Lung (tissue), 12 donors: ENCODE results near the gene OGFOD3. TPM values are rescaled to one million over a fixed set of nuclear protein-coding genes. Genes with fewer than 3 reads are reported as not detected.

Experiments
- ATAC-seq: fragments of 200-7000 bp; cut with Tn5 transposase; one replicate; pipeline ENCODE4 v1.9.1; 2020; ENCODE audit warnings: moderate number of reproducible peaks; ENCODE audit not compliant: insufficient read depth, low FRiP score
- DNase-seq, 3 donors: peaks; one replicate each; pipeline ENCODE4 v3.0.0-alpha.2; 2013 to 2017
- H3K27ac ChIP-seq, 2 donors: one replicate each; pipeline ENCODE4 v1.5.1; 2013; ENCODE audit warnings: mild to moderate bottlenecking in 2 of 2, moderate library complexity in 2 of 2, control low read depth in 1 of 2, inconsistent platforms in 1 of 2, low read depth in 1 of 2, low read length in 1 of 2
- H3K27me3 ChIP-seq, 3 donors: one replicate each; pipeline ENCODE4 v1.5.1; 2013; ENCODE audit warnings: low read length in 2 of 3; ENCODE audit not compliant: control insufficient read depth in 3 of 3, insufficient read depth in 3 of 3
- H3K36me3 ChIP-seq, 4 donors: one replicate each; pipeline ENCODE4 v1.5.1; 2013; ENCODE audit warnings: low read length in 4 of 4, mild to moderate bottlenecking in 1 of 4, moderate library complexity in 1 of 4; ENCODE audit not compliant: control insufficient read depth in 4 of 4, insufficient read depth in 4 of 4
- H3K4me1 ChIP-seq, 5 donors: one replicate each; pipeline ENCODE4 v1.5.1; 2013; ENCODE audit warnings: low read length in 5 of 5, mild to moderate bottlenecking in 2 of 5, moderate library complexity in 1 of 5; ENCODE audit not compliant: control insufficient read depth in 5 of 5, insufficient read depth in 5 of 5
- H3K4me3 ChIP-seq: one replicate; pipeline ENCODE4 v1.5.1; 2013; ENCODE audit warnings: mild to moderate bottlenecking, control low read depth, moderate library complexity
- H3K9ac ChIP-seq, 2 donors: one replicate each; pipeline ENCODE4 v1.5.1; 2013; ENCODE audit warnings: low read length in 2 of 2, control low read depth in 1 of 2; ENCODE audit not compliant: insufficient read depth in 1 of 2
- H3K9me3 ChIP-seq, 4 donors: one replicate each; pipeline ENCODE4 v1.5.1; 2013; ENCODE audit warnings: low read length in 3 of 4, mild to moderate bottlenecking in 1 of 4, moderate library complexity in 1 of 4; ENCODE audit not compliant: control insufficient read depth in 4 of 4, insufficient read depth in 3 of 4
- CTCF ChIP-seq: IDR thresholded peaks from 2 replicates; pipeline ENCODE4 v1.5.1; 2012; ENCODE audit warnings: mild to moderate bottlenecking; ENCODE audit errors: control extremely low read depth, extremely low read depth
- WGBS, 2 donors: extraction: QIAGEN DNeasy Blood & Tissue Kit; methylation state at CpG; one replicate each; pipeline ENCODE4 v1.1.7; 2013; 5-methylcytosine and 5-hydroxymethylcytosine counted together
- polyA plus RNA-seq, 2 donors: library from polyadenylated mRNA; stranded (reverse); fragments of 200-250 nt; gene quantifications; one replicate each; pipeline ENCODE4 v1.2.1, GENCODE V29; 2013
- total RNA-seq, 2 donors: library from RNA; depleted of rRNA in 1 of 2; stranded (reverse); fragments of >200 nt in 1 of 2; gene quantifications; one replicate each; pipeline ENCODE4 v1.2.1, GENCODE V29; 2014 to 2021
- donor health status: control.
- donor health status: control.
- donor health status: Bipolar disorder and iron deficiency.
- donor health status: healthy.
- donor health status: DM: yes; HTN: yes; CAD: no.

OGFOD3 gene
- total and polyA plus RNA-seq, 4 donors, result 20.6 to 41.6 (median 29.8) TPM

GRCh38 chr17:82390860-82391435 lies 27.4 kb downstream of the OGFOD3 start:
- no peak overlapping the region for H3K4me3 ChIP-seq
- H3K9me3 ChIP-seq, result no peaks in the 10 kb centered on the region
- H3K36me3 ChIP-seq, result peaks cover 0 to 23% (median 7%) of the 10 kb centered on the region in 4 donors
- DNase-seq, result no peak
- 91 to 94% methylated on average over 11 to 13 of the region's 13 CpGs for WGBS, 2 donors
- peaks cover 0 to 14% (median 3%) of the 10 kb centered on the region in 5 donors for H3K4me1 ChIP-seq
- no peak overlapping the region for H3K27ac ChIP-seq
- ATAC-seq, result no peak
- H3K9ac ChIP-seq, result no peak overlapping the region
- no peaks in the 10 kb centered on the region for H3K27me3 ChIP-seq
- no peak for TF ChIP-seq CTCF

- TF ChIP-seq CTCF, result no peak
- DNase-seq, result no peak
- H3K27ac ChIP-seq, result no peak overlapping the region
- H3K4me3 ChIP-seq, result no peak overlapping the region
- peaks cover 0 to 23% (median 5%) of the 10 kb centered on the region in 4 donors for H3K36me3 ChIP-seq
- H3K9ac ChIP-seq, result no peak overlapping the region
- H3K4me1 ChIP-seq, result peaks cover 0 to 21% (median 4%) of the 10 kb centered on the region in 5 donors
- no peaks in the 10 kb centered on the region for H3K9me3 ChIP-seq
- no peaks in the 10 kb centered on the region for H3K27me3 ChIP-seq
- no peak for ATAC-seq
- 93 to 95% methylated on average over 30 to 32 of the region's 34 CpGs for WGBS, 2 donors
These were observed 28.1 kb downstream of the OGFOD3 start for GRCh38 chr17:82390015-82390859.

GRCh38 chr17:82389379-82389778 lies 29.0 kb downstream of the OGFOD3 start:
- no peak overlapping the region for H3K4me3 ChIP-seq
- no peaks in the 10 kb centered on the region for H3K27me3 ChIP-seq
- DNase-seq (no peak), ATAC-seq (no peak)
- H3K27ac ChIP-seq, result no peak overlapping the region
- WGBS, 2 donors, result 84 to 89% methylated on average over 10 of the region's 10 CpGs
- no peaks in the 10 kb centered on the region for H3K9me3 ChIP-seq
- H3K9ac ChIP-seq, result no peak overlapping the region
- H3K4me1 ChIP-seq, result peaks cover 0 to 23% (median 5%) of the 10 kb centered on the region in 5 donors
- TF ChIP-seq CTCF, result no peak
- H3K36me3 ChIP-seq, result peaks cover 0 to 23% (median 4%) of the 10 kb centered on the region in 4 donors
